Natural killer cell (primary cell): Measurements from ENCODE around the gene SYT3. TPM values are rescaled to one million over a fixed set of nuclear protein-coding genes. Genes with fewer than 3 reads are reported as not detected.

Experiments
- ATAC-seq, 3 donors: fragments of 150-1000 bp in 2 of 3; fragments of 200-7000 bp in 1 of 3; cut with Tn5 transposase; 1 replicate in 1 of 3; 2 replicates in 2 of 3; pipeline ENCODE4 v1.10.0; 2021; ENCODE audit warnings: mild to moderate bottlenecking in 2 of 3, moderate library complexity in 2 of 3
- DNase-seq, 2 donors: peaks; one replicate each; pipeline versions ENCODE4 v3.0.0 to v3.0.0-alpha.2; 2013 to 2021; ENCODE audit warnings: mixed read lengths in 1 of 2
- H3K27ac ChIP-seq: one replicate; pipeline ENCODE4 v1.5.1; 2013; ENCODE audit warnings: mild to moderate bottlenecking, low read length
- H3K27me3 ChIP-seq: one replicate; pipeline ENCODE4 v1.6.1; 2013; ENCODE audit warnings: low read length; ENCODE audit not compliant: control insufficient read depth, insufficient read depth
- H3K36me3 ChIP-seq: one replicate; pipeline ENCODE4 v1.6.1; 2013; ENCODE audit warnings: low read length; ENCODE audit not compliant: control insufficient read depth, insufficient read depth
- H3K4me1 ChIP-seq: one replicate; pipeline ENCODE4 v1.6.1; 2013; ENCODE audit warnings: low read length; ENCODE audit not compliant: control insufficient read depth, insufficient read depth
- H3K4me3 ChIP-seq: one replicate; pipeline ENCODE4 v1.5.1; 2013; ENCODE audit warnings: low read length
- H3K9me3 ChIP-seq: one replicate; pipeline ENCODE4 v1.6.1; 2013; ENCODE audit warnings: low read length; ENCODE audit not compliant: control insufficient read depth, insufficient read depth
- H3K27ac Mint-ChIP-seq, 2 donors: one replicate each; pipeline ENCODE4 v1.8.0; 2022; ENCODE audit warnings: mild to moderate bottlenecking in 2 of 2, mixed read lengths in 2 of 2, moderate library complexity in 1 of 2
- H3K27me3 Mint-ChIP-seq, 2 donors: one replicate each; pipeline ENCODE4 v1.8.0; 2022; ENCODE audit warnings: low read depth in 2 of 2, mixed read lengths in 2 of 2
- H3K36me3 Mint-ChIP-seq: one replicate; pipeline ENCODE4 v1.8.0; 2022; ENCODE audit warnings: mixed read lengths
- H3K4me1 Mint-ChIP-seq, 2 donors: one replicate each; pipeline ENCODE4 v1.8.0; 2022; ENCODE audit warnings: mixed read lengths in 2 of 2
- H3K4me3 Mint-ChIP-seq: one replicate; pipeline ENCODE4 v1.8.0; 2022; ENCODE audit warnings: mild to moderate bottlenecking, moderate library complexity, mixed read lengths
- H3K9me3 Mint-ChIP-seq, 2 donors: one replicate each; pipeline ENCODE4 v1.8.0; 2022; ENCODE audit warnings: mixed read lengths in 2 of 2
- WGBS: methylation state at CpG from one replicate; pipeline ENCODE4 v1.1.7; 2013; ENCODE audit warnings: missing lambda C conversion rate; ENCODE audit not compliant: insufficient coverage; 5-methylcytosine and 5-hydroxymethylcytosine counted together
- intact Hi-C: fragments of 100-400 bp; cut with micrococcal nuclease; formaldehyde crosslinking; loops from one replicate; pipeline ENCODE4 v1.14.2; 2022
- total RNA-seq, 4 donors: library from RNA; stranded (reverse); fragments of 120-200 nt in 1 of 4; gene quantifications; one replicate each; pipeline versions ENCODE4 v1.2.3 to v1.2.4, GENCODE V29; 2013 to 2022
- TF ChIP-seq, protein P1 (sequence below): fragments of 200-600 bp; IDR thresholded peaks from one replicate; pipeline ENCODE4 v1.8.0; 2022; ENCODE audit warnings: antibody characterized with exemption

Gene SYT3
- total RNA-seq, 3 donors from 2014 or later (not counting 1 experiment from before 2014, with no cell fraction given), result not detected

DNA sequence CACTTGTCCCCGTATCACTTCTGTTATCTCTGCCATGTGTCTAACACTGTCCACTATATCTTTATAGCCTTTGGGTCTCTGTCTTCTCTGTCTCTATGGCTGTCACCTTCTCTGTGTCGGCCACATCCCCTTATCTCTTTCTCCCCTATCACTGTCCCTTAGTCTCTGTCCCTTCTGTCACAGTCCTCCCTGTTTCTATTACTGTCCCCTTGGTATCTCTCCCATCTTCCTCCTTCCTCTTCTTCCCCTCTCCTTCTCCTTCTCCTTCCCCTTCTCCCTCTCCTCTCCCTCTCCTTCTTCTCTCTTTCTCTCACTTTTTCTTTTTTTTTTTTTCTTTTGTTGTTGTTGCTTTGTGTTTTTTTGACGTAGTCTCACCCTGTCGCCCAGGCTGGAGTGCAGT is 36.7 kb downstream of the SYT3 start:
- no peak overlapping the region for H3K27ac ChIP-seq
- Mint-ChIP-seq H3K4me3 (no peak overlapping the region), H3K4me1 (peaks cover 4 to 14% of the 10 kb centered on the region in 2 donors), H3K27ac (no peak overlapping the region), H3K36me3 (no peaks in the 10 kb centered on the region), H3K9me3 (no peaks in the 10 kb centered on the region), H3K27me3 (peaks cover 32 to 33% of the 10 kb centered on the region in 2 donors)
- no peak for DNase-seq
- H3K4me3 ChIP-seq, result no peak overlapping the region
- TF ChIP-seq, protein P1, sequence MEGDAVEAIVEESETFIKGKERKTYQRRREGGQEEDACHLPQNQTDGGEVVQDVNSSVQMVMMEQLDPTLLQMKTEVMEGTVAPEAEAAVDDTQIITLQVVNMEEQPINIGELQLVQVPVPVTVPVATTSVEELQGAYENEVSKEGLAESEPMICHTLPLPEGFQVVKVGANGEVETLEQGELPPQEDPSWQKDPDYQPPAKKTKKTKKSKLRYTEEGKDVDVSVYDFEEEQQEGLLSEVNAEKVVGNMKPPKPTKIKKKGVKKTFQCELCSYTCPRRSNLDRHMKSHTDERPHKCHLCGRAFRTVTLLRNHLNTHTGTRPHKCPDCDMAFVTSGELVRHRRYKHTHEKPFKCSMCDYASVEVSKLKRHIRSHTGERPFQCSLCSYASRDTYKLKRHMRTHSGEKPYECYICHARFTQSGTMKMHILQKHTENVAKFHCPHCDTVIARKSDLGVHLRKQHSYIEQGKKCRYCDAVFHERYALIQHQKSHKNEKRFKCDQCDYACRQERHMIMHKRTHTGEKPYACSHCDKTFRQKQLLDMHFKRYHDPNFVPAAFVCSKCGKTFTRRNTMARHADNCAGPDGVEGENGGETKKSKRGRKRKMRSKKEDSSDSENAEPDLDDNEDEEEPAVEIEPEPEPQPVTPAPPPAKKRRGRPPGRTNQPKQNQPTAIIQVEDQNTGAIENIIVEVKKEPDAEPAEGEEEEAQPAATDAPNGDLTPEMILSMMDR, result no peak
- no peaks in the 10 kb centered on the region for H3K36me3 ChIP-seq
- peak in 1 of 3 donors; percentile 25 for ATAC-seq
- 94% methylated on average over 4 of the region's 4 CpGs for WGBS
- intact Hi-C loops, result no loop called here
- H3K27me3 ChIP-seq, result peaks cover 9% of the 10 kb centered on the region
- H3K4me1 ChIP-seq, result peaks cover 8% of the 10 kb centered on the region
- peaks cover 11% of the 10 kb centered on the region for H3K9me3 ChIP-seq

DNA sequence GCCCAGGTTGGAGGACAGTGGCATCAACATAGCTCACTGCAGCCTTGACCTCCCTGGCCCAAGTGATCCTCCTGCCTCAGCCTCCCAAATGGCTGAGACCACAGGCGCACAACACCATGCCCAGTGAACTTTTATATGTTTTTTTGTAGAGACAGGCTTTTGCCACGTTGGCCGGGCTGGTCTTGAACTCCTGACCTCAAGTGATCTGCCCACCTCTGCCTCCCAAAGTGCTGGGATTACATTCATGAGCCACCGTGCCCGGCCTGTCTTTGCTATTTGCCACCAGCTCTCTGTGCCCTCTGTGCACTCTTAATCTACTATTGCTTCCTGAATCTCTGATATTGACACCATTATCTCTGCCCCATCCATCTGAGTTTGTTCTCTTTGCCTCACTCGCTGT is 37.2 kb downstream of the SYT3 start:
- Histone ChIP-seq H3K36me3 (no peaks in the 10 kb centered on the region), H3K27ac (no peak overlapping the region), H3K9me3 (peaks cover 8% of the 10 kb centered on the region), H3K4me1 (peaks cover 4% of the 10 kb centered on the region), H3K27me3 (peaks cover 9% of the 10 kb centered on the region), H3K4me3 (no peak overlapping the region)
- Mint-ChIP-seq H3K4me3 (no peak overlapping the region), H3K27ac (no peak overlapping the region), H3K4me1 (peaks cover 0 to 10% of the 10 kb centered on the region in 2 donors), H3K36me3 (no peaks in the 10 kb centered on the region), H3K9me3 (no peaks in the 10 kb centered on the region), H3K27me3 (peaks cover 29 to 32% of the 10 kb centered on the region in 2 donors)
- ATAC-seq (no peak), DNase-seq (no peak)
- TF ChIP-seq, protein P1, result no peak
- intact Hi-C loops, result no loop called here
- WGBS, result 85% methylated on average over 5 of the region's 6 CpGs

DNA sequence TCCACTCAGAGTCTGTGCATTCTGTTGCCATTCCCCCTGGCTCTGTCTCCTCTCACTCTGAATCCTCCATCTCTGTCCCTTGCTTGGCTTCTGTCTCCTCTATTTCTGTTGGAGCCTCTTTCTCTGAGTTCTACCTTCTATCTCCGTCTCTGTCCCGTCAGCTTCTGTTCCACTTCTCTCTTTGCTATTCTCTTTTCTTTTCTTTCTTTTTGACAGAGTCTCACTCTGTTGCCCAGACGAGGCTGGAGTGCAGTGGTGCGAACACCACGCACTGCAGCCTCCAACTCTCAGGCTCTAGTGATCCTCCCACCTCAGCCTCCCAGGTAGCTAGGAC is 37.6 kb downstream of the SYT3 start:
- ATAC-seq, result no peak
- no peak for DNase-seq
- Mint-ChIP-seq H3K9me3 (no peaks in the 10 kb centered on the region), H3K4me3 (no peak overlapping the region), H3K27me3 (peaks cover 24 to 32% of the 10 kb centered on the region in 2 donors), H3K27ac (no peak overlapping the region), H3K4me1 (peaks cover 0 to 6% of the 10 kb centered on the region in 2 donors), H3K36me3 (no peaks in the 10 kb centered on the region)
- no peaks in the 10 kb centered on the region for H3K36me3 ChIP-seq
- 79% methylated on average over 5 of the region's 5 CpGs for WGBS
- intact Hi-C loops, result no loop called here
- H3K27ac ChIP-seq, result no peak overlapping the region
- no peak overlapping the region for H3K4me3 ChIP-seq
- peaks cover 4% of the 10 kb centered on the region for H3K9me3 ChIP-seq
- TF ChIP-seq, protein P1, result no peak
- H3K4me1 ChIP-seq, result no peaks in the 10 kb centered on the region
- H3K27me3 ChIP-seq, result peaks cover 5% of the 10 kb centered on the region

DNA sequence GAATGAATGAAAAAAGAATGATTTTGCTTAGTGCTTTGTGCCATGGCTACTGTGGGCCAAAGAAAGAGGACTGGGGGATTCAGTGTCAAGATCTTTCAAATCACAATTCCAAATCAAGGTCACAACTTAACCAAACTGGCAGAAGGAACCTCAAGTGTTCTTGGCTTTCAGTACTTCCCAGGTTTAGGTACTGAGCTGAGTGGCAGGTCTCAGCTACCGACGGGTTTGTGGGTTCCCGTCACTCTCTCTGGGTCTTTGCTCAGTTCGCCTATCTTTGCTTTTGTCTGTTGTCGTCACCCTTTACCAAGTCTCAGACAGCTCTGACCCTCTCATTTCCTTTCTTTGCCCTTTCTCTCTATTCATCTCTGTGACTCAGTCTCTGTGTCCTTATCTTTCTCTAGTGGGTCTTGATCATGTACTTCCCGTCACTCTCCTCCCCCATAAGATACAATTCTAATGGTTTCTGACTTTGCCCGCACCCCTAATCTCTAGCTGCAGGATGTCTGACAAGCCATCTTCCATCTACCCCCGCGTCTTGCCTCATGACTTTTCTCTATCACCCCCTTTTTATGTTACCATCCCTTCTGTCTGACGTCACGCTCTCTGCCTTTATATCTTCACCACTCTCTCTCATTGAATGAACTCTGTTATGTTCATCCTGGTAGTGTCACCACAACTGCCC is 38.1 kb downstream of the SYT3 start:
- peaks cover 0 to 6% of the 10 kb centered on the region in 2 donors for H3K4me1 Mint-ChIP-seq
- WGBS, result 80% methylated on average over 11 of the region's 11 CpGs
- ATAC-seq (peak in 1 of 3 donors; percentile 49), DNase-seq (no peak)
- H3K4me1 ChIP-seq, result no peaks in the 10 kb centered on the region
- H3K27ac ChIP-seq, result no peak overlapping the region
- H3K36me3 ChIP-seq, result no peaks in the 10 kb centered on the region
- no peaks in the 10 kb centered on the region for H3K9me3 Mint-ChIP-seq
- intact Hi-C loops, result no loop called here
- H3K36me3 Mint-ChIP-seq, result no peaks in the 10 kb centered on the region
- peaks cover 24 to 30% of the 10 kb centered on the region in 2 donors for H3K27me3 Mint-ChIP-seq
- H3K4me3 ChIP-seq, result no peak overlapping the region
- no peak overlapping the region for H3K27ac Mint-ChIP-seq
- TF ChIP-seq, protein P1, result no peak
- H3K4me3 Mint-ChIP-seq, result no peak overlapping the region
- H3K9me3 ChIP-seq, result peaks cover 2% of the 10 kb centered on the region
- H3K27me3 ChIP-seq, result peaks cover 2% of the 10 kb centered on the region
